HEK293 (cell line): ENCODE data around the gene SLX9.

Experiments used
- CTCF ChIA-PET: fragments of 350-600 bp; formaldehyde crosslinking; extraction: SDS; loops from one replicate; lab custom pipeline; 2021; ENCODE audit warnings: antibody characterized with exemption; lab: Yijun Ruan, JAX
- POLR2A ChIA-PET: fragments of 300-600 bp; formaldehyde crosslinking; extraction: SDS; loops from one replicate; lab custom pipeline; 2020; ENCODE audit warnings: antibody characterized with exemption, inconsistent platforms; lab: Yijun Ruan, JAX
- H3K27ac ChIP-seq: fragments of 200-500 bp; sonication (Bioruptor generic); 2 replicates; pipeline ENCODE4 v1.5.1; 2014; ENCODE audit warnings: low read depth, low read length, control low read depth, inconsistent platforms; ENCODE audit errors: extremely low read depth
- H3K36me3 ChIP-seq, 2 experiments: fragments of 200-500 bp in 1 of 2; sonication (Bioruptor generic) in 1 of 2; 1 replicate in 1 of 2; 2 replicates in 1 of 2; pipeline ENCODE4 v1.5.1; 2014 to 2017; ENCODE audit warnings: inconsistent platforms in 2 of 2, low read length in 2 of 2; ENCODE audit not compliant: control insufficient read depth in 2 of 2, insufficient read depth in 1 of 2
- H3K4me1 ChIP-seq: fragments of 200-500 bp; sonication (Bioruptor generic); 2 replicates; pipeline ENCODE4 v1.5.1; 2014; ENCODE audit warnings: mild to moderate bottlenecking, low read length, inconsistent platforms; ENCODE audit not compliant: control insufficient read depth, insufficient read depth
- H3K4me3 ChIP-seq: 2 replicates; pipeline ENCODE4 v1.5.1; 2011; ENCODE audit warnings: low read depth, mild to moderate bottlenecking, control low read depth, low read length, moderate library complexity
- H3K9me3 ChIP-seq: fragments of 200-500 bp; sonication (Bioruptor generic); 2 replicates; pipeline ENCODE4 v1.5.1; 2014; ENCODE audit warnings: low read depth, low read length, inconsistent platforms; ENCODE audit not compliant: control insufficient read depth, insufficient read depth
- AEBP2 ChIP-seq: fragments of 450-650 bp; formaldehyde crosslinking; IDR thresholded peaks from 2 replicates; pipeline ENCODE4 v1.5.1; 2016; ENCODE audit warnings: missing biosample characterization, missing genetic modification characterization, borderline replicate concordance
- BCL11B ChIP-seq: fragments of 450-650 bp; formaldehyde crosslinking; IDR thresholded peaks from 2 replicates; pipeline ENCODE4 v1.5.1; 2016; ENCODE audit warnings: low read depth, missing biosample characterization, missing genetic modification characterization
- GFI1B ChIP-seq: fragments of 450-650 bp; formaldehyde crosslinking; IDR thresholded peaks from 2 replicates; pipeline ENCODE4 v1.5.1; 2016; ENCODE audit warnings: missing biosample characterization, missing genetic modification characterization
- KLF1 ChIP-seq: fragments of 450-650 bp; formaldehyde crosslinking; IDR thresholded peaks from 2 replicates; pipeline ENCODE4 v1.5.1; 2016; ENCODE audit warnings: missing biosample characterization, missing genetic modification characterization
- MEIS1 ChIP-seq: sonication (generic); formaldehyde crosslinking; IDR thresholded peaks from 2 replicates; pipeline ENCODE4 v1.8.1; 2022; ENCODE audit warnings: missing genetic modification reagents, mild to moderate bottlenecking, borderline replicate concordance
- MZF1 ChIP-seq: fragments of 450-650 bp; formaldehyde crosslinking; IDR thresholded peaks from 2 replicates; pipeline ENCODE4 v1.5.1; 2017; ENCODE audit warnings: missing biosample characterization, missing genetic modification characterization, borderline replicate concordance
- SALL2 ChIP-seq: fragments of 450-650 bp; formaldehyde crosslinking; IDR thresholded peaks from 2 replicates; pipeline ENCODE4 v1.5.0; 2017; ENCODE audit warnings: missing biosample characterization, mild to moderate bottlenecking, missing genetic modification characterization, borderline replicate concordance
- SCRT1 ChIP-seq: fragments of 450-650 bp; formaldehyde crosslinking; IDR thresholded peaks from 2 replicates; pipeline ENCODE4 v1.5.1; 2016; ENCODE audit warnings: missing biosample characterization, missing genetic modification characterization, borderline replicate concordance
- SCRT2 ChIP-seq: fragments of 450-650 bp; formaldehyde crosslinking; IDR thresholded peaks from 2 replicates; pipeline ENCODE4 v1.5.1; 2016; ENCODE audit warnings: missing biosample characterization, missing genetic modification characterization
- YY1 ChIP-seq: fragments of 450-650 bp; formaldehyde crosslinking; IDR thresholded peaks from 2 replicates; pipeline ENCODE4 v1.5.1; 2018; ENCODE audit warnings: missing biosample characterization, missing genetic modification characterization
- ZBTB6 ChIP-seq: fragments of 450-650 bp; formaldehyde crosslinking; IDR thresholded peaks from 2 replicates; pipeline ENCODE4 v1.5.1; 2017; ENCODE audit warnings: missing biosample characterization, missing genetic modification characterization
- ZBTB7A ChIP-seq: fragments of 450-650 bp; formaldehyde crosslinking; IDR thresholded peaks from 2 replicates; pipeline ENCODE4 v1.5.1; 2016; ENCODE audit warnings: low read depth, missing biosample characterization, missing genetic modification characterization
- ZEB2 ChIP-seq: fragments of 450-650 bp; formaldehyde crosslinking; IDR thresholded peaks from 2 replicates; pipeline ENCODE4 v1.5.1; 2016; ENCODE audit warnings: missing biosample characterization, missing genetic modification characterization
- ZFHX2 ChIP-seq: fragments of 450-650 bp; formaldehyde crosslinking; conservative IDR thresholded peaks from 2 replicates; pipeline ENCODE4 v1.5.1; 2016; ENCODE audit warnings: missing biosample characterization, missing genetic modification characterization
- ZFP41 ChIP-seq: fragments of 450-650 bp; formaldehyde crosslinking; IDR thresholded peaks from 2 replicates; pipeline ENCODE4 v1.5.1; 2016; ENCODE audit warnings: missing biosample characterization, missing genetic modification characterization, borderline replicate concordance
- ZIC2 ChIP-seq: fragments of 450-650 bp; formaldehyde crosslinking; IDR thresholded peaks from 2 replicates; pipeline ENCODE4 v1.5.1; 2016; ENCODE audit warnings: missing biosample characterization, missing genetic modification characterization
- ZNF114 ChIP-seq: fragments of 450-650 bp; formaldehyde crosslinking; IDR thresholded peaks from 2 replicates; pipeline ENCODE4 v1.5.0; 2017; ENCODE audit warnings: missing biosample characterization, missing genetic modification characterization
- ZNF146 ChIP-seq: fragments of 450-650 bp; formaldehyde crosslinking; IDR thresholded peaks from 2 replicates; pipeline ENCODE4 v1.5.1; 2016; ENCODE audit warnings: missing biosample characterization, missing genetic modification characterization
- ZNF175 ChIP-seq: fragments of 450-650 bp; formaldehyde crosslinking; IDR thresholded peaks from 2 replicates; pipeline ENCODE4 v1.5.1; 2016; ENCODE audit warnings: missing biosample characterization, missing genetic modification characterization
- ZNF19 ChIP-seq: fragments of 450-650 bp; formaldehyde crosslinking; IDR thresholded peaks from 2 replicates; pipeline ENCODE4; 2016; ENCODE audit warnings: missing biosample characterization, missing genetic modification characterization, low read depth
- ZNF202 ChIP-seq: fragments of 450-650 bp; formaldehyde crosslinking; IDR thresholded peaks from 2 replicates; pipeline ENCODE4 v1.5.1; 2016; ENCODE audit warnings: missing biosample characterization, missing genetic modification characterization, borderline replicate concordance
- ZNF211 ChIP-seq: fragments of 450-650 bp; formaldehyde crosslinking; IDR thresholded peaks from 2 replicates; pipeline ENCODE4 v1.5.1; 2016; ENCODE audit warnings: low read depth, missing biosample characterization, missing genetic modification characterization
- ZNF239 ChIP-seq: fragments of 450-650 bp; formaldehyde crosslinking; IDR thresholded peaks from 2 replicates; pipeline ENCODE4 v1.5.1; 2016; ENCODE audit warnings: missing biosample characterization, missing genetic modification characterization
- ZNF24 ChIP-seq: fragments of 450-650 bp; formaldehyde crosslinking; IDR thresholded peaks from 2 replicates; pipeline ENCODE4 v1.5.1; 2016; ENCODE audit warnings: missing biosample characterization, missing genetic modification characterization
- ZNF510 ChIP-seq: fragments of 450-650 bp; formaldehyde crosslinking; IDR thresholded peaks from 2 replicates; pipeline ENCODE4 v1.5.1; 2018; ENCODE audit warnings: mild to moderate bottlenecking, missing genetic modification characterization, missing biosample characterization; ENCODE audit not compliant: insufficient replicate concordance
- ZNF639 ChIP-seq: fragments of 450-650 bp; formaldehyde crosslinking; IDR thresholded peaks from 2 replicates; pipeline ENCODE4 v1.5.1; 2016; ENCODE audit warnings: missing biosample characterization, missing genetic modification characterization
- ZNF654 ChIP-seq: fragments of 450-650 bp; formaldehyde crosslinking; IDR thresholded peaks from 2 replicates; pipeline ENCODE4 v1.5.1; 2016; ENCODE audit warnings: low read depth, missing biosample characterization, missing genetic modification characterization
- ZNF664 ChIP-seq: fragments of 450-650 bp; formaldehyde crosslinking; IDR thresholded peaks from 2 replicates; pipeline ENCODE4 v1.5.1; 2016; ENCODE audit warnings: missing biosample characterization, missing genetic modification characterization
- ZSCAN16 ChIP-seq: fragments of 450-650 bp; formaldehyde crosslinking; IDR thresholded peaks from 2 replicates; pipeline ENCODE4 v1.5.1; 2016; ENCODE audit warnings: missing biosample characterization, missing genetic modification characterization
- TF ChIP-seq, protein P1 (sequence below): fragments of 450-650 bp; formaldehyde crosslinking; IDR thresholded peaks from 2 replicates; pipeline ENCODE4 v1.5.1; 2016; ENCODE audit warnings: missing biosample characterization, missing genetic modification characterization
- TF ChIP-seq, protein P2 (sequence below): fragments of 450-650 bp; formaldehyde crosslinking; IDR thresholded peaks from 2 replicates; pipeline ENCODE4 v1.5.1; 2016; ENCODE audit warnings: missing biosample characterization, missing genetic modification characterization

SLX9 gene

GRCh38 chr21:44957047-44957831 lies 17.4 kb downstream of the SLX9 start:
- peaks cover 12 to 81% of the 10 kb centered on the region in 2 experiments for H3K36me3 ChIP-seq
- ChIA-PET CTCF (interaction anchor here (0.6 to 2.9 kb wide), 5 partner anchors 8 to 352 kb away, joined by 3 to 24 read pairs (median 7); no protein-coding TSS in a partner anchor), POLR2A (no interaction called here)

DNA sequence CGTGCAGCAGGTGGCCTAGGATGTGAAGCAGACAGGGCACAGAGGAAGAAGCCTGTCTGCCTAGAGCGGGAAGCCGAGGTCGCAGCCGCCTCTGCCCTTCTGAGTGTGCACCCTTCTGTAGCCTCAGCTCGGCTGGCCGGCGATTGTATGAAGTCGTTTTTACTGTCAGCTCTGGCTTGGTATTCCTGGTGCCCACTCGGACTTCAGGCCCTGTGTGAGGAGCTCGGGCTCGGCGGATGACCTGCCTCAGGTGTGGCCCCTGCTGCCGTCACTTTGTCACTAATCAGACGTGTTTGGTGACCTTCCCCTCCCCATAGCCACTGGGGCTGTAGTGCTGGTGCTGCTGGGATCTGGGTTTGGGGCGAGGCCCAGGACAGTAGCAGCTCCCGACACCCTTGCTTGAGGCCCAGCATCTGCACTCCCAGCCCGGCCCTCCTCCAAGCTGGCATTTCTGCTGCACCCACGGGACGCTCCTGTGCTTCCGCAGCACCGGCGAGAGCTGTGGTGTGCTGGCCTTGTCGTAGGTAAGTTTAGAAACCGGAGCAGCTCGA lies 18.1 kb downstream of the SLX9 start:
- Histone ChIP-seq H3K4me1 (no peaks in the 10 kb centered on the region), H3K27ac (no peak overlapping the region), H3K4me3 (no peak overlapping the region), H3K36me3 (peaks cover 14 to 81% of the 10 kb centered on the region in 2 experiments), H3K9me3 (no peaks in the 10 kb centered on the region)
- ChIA-PET POLR2A (interaction anchor here (0.5 kb wide), 1 partner anchor 97 kb away, joined by 7 read pairs; no protein-coding TSS in a partner anchor), CTCF (interaction anchor here (0.6 to 1.9 kb wide), 4 partner anchors 8 to 351 kb away, joined by 3 to 13 read pairs (median 5); no protein-coding TSS in a partner anchor)
- TF ChIP-seq ZSCAN16 (tag by site-specific recombination) = no peak
- TF ChIP-seq ZNF114 = no peak
- TF ChIP-seq ZNF175 (tag by site-specific recombination) = no peak
- no peak for TF ChIP-seq ZNF510 (tag by site-specific recombination)
- TF ChIP-seq ZFP41 = no peak
- TF ChIP-seq ZBTB7A (tag by site-specific recombination) = no peak
- no peak for TF ChIP-seq ZEB2 (tag by site-specific recombination)
- TF ChIP-seq ZNF239 (tag by site-specific recombination) = no peak
- no peak for TF ChIP-seq GFI1B (tag by site-specific recombination)
- TF ChIP-seq ZNF654 (tag by site-specific recombination) = no peak
- TF ChIP-seq AEBP2 (tag by site-specific recombination) = no peak

More at GRCh38 chr21:44957047-44957831, 17.4 kb downstream of the SLX9 start:
- H3K27ac ChIP-seq = no peak overlapping the region
- H3K4me3 ChIP-seq = no peak overlapping the region
- H3K9me3 ChIP-seq = no peaks in the 10 kb centered on the region
- H3K4me1 ChIP-seq = no peaks in the 10 kb centered on the region
- TF ChIP-seq ZFHX2 (tag by site-specific recombination) (no peak), MZF1 (no peak), BCL11B (tag by site-specific recombination) (no peak), ZNF19 (tag by site-specific recombination) (no peak), SCRT1 (tag by site-specific recombination) (peak; percentile 94), MEIS1 (CRISPR knock-in tag) (no peak), ZNF211 (tag by site-specific recombination) (no peak), ZNF24 (tag by site-specific recombination) (no peak), ZNF639 (tag by site-specific recombination) (no peak), SALL2 (tag by site-specific recombination) (no peak), YY1 (tag by site-specific recombination) (no peak), ZNF202 (tag by site-specific recombination) (no peak), ZIC2 (tag by site-specific recombination) (no peak), ZBTB6 (tag by site-specific recombination) (no peak), SCRT2 (tag by site-specific recombination) (peak; percentile 98), ZNF664 (no peak), KLF1 (tag by site-specific recombination) (0 out of 2 replicates have a peak, but pooled peaks have one; percentile 18), ZNF146 (tag by site-specific recombination) (no peak)
- TF ChIP-seq, protein P1, sequence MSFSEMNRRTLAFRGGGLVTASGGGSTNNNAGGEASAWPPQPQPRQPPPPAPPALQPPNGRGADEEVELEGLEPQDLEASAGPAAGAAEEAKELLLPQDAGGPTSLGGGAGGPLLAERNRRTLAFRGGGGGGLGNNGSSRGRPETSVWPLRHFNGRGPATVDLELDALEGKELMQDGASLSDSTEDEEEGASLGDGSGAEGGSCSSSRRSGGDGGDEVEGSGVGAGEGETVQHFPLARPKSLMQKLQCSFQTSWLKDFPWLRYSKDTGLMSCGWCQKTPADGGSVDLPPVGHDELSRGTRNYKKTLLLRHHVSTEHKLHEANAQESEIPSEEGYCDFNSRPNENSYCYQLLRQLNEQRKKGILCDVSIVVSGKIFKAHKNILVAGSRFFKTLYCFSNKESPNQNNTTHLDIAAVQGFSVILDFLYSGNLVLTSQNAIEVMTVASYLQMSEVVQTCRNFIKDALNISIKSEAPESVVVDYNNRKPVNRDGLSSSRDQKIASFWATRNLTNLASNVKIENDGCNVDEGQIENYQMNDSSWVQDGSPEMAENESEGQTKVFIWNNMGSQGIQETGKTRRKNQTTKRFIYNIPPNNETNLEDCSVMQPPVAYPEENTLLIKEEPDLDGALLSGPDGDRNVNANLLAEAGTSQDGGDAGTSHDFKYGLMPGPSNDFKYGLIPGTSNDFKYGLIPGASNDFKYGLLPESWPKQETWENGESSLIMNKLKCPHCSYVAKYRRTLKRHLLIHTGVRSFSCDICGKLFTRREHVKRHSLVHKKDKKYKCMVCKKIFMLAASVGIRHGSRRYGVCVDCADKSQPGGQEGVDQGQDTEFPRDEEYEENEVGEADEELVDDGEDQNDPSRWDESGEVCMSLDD = no peak
- TF ChIP-seq, protein P2, sequence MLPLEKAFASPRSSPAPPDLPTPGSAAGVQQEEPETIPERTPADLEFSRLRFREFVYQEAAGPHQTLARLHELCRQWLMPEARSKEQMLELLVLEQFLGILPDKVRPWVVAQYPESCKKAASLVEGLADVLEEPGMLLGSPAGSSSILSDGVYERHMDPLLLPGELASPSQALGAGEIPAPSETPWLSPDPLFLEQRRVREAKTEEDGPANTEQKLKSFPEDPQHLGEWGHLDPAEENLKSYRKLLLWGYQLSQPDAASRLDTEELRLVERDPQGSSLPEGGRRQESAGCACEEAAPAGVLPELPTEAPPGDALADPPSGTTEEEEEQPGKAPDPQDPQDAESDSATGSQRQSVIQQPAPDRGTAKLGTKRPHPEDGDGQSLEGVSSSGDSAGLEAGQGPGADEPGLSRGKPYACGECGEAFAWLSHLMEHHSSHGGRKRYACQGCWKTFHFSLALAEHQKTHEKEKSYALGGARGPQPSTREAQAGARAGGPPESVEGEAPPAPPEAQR (tag by site-specific recombination) = no peak
